ENCODE measurements around the gene CALN1. TPM values are rescaled to one million over a fixed set of nuclear protein-coding genes. Genes with fewer than 3 reads are reported as not detected.
"Not testable (repeated sequence)": the region's sequence is repeated elsewhere in the genome, so short reads cannot be mapped to it uniquely, and the experiment has no call there.

The CALN1 gene
- total RNA-seq, 1 donor from 2014 or later, result 0.17 TPM

DNA sequence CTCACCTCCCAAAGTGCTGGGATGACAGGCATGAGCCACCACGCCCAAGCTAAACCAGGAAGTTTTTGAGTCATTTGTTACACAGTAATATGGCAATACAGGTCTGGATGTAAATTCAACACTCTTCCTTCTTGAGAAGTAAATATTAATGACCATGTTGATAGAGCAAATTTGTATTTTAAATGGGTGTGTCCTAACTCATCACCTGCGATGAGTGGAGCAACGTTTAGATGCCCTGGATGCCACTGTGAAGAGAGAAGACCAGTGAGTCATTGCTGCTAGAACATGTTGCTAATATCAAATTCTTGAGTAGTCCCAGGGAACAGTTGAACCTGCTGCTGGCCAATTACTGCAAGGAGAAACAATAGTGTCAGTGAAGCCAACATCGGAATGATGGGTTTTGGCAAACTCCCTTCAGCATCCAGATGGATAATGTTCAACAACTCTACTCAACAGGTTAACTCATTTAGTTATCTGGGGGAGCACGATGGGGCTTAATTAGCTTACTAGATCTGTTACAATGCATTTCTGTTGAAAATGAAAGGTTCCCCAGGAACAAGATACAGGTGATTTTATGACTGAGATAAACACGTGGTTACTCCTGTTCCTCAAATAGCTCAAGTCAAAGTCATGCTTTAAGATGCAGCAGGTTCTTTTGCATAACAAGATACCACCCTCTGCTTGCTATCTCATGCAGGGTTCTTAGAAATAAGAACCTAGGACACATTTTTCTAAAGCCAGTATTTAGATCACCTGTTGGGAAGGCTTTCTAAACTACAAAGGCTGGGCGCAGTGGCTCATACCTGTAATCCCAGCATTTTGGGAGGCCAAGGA lies 146.8 kb downstream of the CALN1 start:
- DNase-seq, result no peak

- no peak for DNase-seq
Measured at GRCh38 chr7:72260406-72260805, 151.7 kb downstream of the CALN1 start.

DNA sequence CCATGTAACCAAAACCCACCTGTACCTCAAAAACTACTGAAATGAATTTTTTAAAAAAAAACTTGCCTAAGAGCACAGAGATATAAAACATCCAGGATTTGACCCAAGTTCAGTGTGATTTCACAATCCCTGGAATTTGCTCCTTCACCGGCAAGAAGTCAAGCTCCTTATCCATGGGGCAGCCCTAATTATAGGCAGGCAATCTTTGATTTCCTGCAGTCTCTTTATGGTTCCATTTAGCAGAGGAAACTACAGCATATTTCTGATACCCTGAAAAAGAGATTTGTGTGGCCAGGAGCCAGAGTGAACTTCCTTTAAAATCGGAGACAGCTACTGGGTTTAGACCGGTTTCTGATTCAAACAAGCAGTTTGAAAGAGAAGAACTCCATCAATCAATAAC lies 154.1 kb downstream of the CALN1 start:
- DNase-seq, result no peak

GRCh38 chr7:72254455-72254854 lies 157.7 kb downstream of the CALN1 start:
- DNase-seq, result no peak

DNA sequence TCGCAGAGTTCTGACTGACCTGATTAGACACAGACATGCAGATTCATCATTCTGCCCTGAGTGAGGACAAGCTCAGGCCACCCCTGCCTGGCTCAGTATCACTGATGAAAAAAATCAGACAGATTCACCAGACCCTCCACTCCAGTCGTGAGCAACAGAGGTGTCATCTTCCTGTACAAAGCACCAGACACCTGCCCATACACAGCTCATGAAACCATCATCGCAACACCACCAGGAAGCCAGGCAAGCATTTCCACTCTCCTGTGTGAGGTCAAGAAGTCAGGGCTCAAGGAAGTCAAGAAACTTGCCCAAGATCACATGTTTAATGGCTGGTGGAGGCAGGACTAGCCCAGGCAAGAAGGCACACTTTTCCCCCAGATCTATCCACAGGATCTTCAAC lies 163.0 kb downstream of the CALN1 start:
- no peak for DNase-seq

DNA sequence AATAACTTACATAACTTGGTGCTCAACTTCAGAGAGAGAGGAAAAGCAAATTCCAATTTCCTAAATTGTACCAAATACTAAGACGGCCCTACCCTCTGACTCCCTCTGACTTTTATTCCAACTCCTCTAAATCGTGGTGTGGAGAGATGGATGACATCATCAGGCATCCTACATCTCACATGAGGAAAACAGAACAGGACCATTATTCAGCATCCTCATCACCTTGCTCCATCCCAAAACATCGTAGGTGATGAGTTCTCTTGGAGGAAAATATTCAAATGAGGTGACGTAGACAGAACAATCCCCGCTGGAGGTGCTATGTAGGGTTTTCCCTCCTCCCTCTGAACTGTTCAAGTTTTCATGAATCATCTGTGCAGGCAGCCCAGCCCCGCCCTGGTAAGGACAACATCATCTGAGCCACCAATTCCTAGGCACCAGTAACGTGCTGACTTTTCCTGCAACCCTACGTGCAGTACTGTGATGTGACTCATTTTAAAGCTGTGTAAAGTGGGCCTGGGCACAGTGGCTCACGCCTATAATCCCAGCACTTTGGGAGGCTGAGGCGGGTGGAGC lies 167.2 kb downstream of the CALN1 start:
- DNase-seq, result no peak

DNA sequence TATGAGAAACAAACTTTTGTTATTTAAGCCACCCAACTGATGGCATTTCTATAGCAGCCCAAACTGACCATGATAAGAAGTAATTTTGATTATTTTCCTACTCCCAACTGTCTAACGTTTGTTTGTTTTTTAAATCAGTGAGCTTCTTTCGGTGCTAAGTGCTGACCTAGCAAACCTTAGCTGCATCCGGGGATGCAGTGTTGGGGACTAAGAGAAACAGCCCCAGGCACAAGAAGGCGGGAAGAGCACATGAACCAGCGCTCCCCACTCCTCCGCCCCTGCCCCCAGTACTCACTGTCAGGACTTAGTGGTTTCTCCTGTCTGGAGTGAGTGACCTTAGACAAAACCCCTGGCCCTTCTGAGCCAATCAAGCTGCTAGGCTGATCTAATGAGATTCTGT lies 168.8 kb downstream of the CALN1 start:
- no peak for DNase-seq

DNA sequence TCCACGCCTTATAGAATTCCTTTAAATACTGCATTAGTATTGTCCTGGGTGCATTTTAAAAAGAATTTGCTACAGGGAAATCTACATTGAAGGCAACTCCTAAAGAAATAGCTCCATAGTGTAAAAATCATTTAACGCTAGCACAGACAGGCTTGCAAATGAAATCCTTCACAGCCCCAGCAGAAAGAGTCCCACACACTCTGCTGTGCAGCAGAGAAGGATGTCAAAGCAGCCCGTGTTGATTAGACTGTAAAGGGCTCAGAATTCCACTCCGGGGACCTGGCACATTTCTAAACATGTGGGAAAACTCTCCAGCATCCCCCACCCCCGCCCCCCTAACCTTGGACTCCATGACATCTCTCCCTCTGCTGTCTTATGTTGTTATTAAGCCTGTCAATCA lies 176.8 kb downstream of the CALN1 start:
- no peak for DNase-seq

DNA sequence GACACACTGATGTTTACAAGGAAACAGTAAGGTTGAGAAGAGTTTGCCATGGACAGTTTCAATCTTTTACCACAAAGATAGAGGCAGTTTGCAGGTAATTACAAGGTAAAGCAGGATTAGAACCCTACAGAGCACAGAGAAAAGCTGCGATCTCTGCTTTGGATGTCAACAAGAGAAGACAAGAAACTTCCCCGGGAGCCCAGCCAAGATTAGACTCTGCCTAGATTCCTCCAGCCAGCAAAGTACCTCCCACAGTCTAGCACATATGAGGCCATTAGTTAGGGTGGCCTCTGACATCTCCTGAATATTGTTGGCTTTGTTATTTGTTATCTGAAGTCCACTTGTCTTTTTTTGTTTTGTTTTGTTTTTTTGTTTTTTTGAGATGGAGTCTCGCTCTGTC lies 178.1 kb downstream of the CALN1 start:
- DNase-seq, result no peak

GRCh38 chr7:72230281-72230680 lies 181.9 kb downstream of the CALN1 start:
- no peak for DNase-seq

GRCh38 chr7:72223351-72223750 lies 188.8 kb downstream of the CALN1 start:
- no peak for DNase-seq

DNA sequence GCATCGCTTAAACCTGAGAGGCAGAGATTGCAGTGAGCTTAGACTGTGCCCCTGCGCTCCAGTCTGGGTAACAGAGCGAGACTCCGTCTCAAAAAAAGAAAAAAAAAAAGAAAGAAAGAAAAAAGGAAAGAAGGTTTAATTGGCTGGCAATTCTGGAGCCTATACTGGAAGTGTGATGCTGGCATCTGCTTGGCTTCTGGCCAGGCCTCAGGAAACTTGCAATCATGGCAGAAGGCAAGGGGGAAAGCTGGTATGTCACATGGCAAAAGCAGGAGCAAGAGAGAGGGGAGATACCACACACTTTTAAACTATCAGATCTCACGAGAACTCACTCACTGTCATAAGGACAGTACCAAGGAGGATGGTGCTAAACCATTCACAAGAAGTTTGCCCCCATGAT lies 190.0 kb downstream of the CALN1 start:
- DNase-seq, result no peak

- no peak for DNase-seq
Measured at GRCh38 chr7:72219500-72219899, 192.6 kb downstream of the CALN1 start.

GRCh38 chr7:72217151-72217550 lies 195.0 kb downstream of the CALN1 start:
- no peak for DNase-seq

GRCh38 chr7:72213769-72214168 lies 198.4 kb downstream of the CALN1 start:
- no peak for DNase-seq

- no peak for DNase-seq
Measured at GRCh38 chr7:72213081-72213480, 199.1 kb downstream of the CALN1 start.

DNA sequence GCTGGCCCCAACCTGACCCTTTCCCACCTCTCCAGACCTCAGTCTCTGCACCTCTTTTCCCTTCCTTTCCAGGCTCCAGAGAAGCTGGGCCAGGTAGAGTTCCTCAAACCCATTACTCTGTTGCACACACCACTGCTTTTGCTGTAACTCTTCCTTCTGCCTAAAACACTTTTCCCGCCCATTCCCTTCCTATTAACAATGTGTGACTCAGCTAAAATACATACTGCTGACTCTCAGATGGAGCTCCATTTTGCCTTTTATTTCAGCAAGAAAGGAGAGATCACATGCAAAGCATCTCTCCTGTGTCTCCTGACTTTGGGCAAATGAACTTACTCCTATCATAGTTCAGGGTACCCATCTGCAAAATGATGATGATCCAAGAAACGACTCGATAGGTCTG lies 201.0 kb downstream of the CALN1 start:
- DNase-seq, result no peak

DNA sequence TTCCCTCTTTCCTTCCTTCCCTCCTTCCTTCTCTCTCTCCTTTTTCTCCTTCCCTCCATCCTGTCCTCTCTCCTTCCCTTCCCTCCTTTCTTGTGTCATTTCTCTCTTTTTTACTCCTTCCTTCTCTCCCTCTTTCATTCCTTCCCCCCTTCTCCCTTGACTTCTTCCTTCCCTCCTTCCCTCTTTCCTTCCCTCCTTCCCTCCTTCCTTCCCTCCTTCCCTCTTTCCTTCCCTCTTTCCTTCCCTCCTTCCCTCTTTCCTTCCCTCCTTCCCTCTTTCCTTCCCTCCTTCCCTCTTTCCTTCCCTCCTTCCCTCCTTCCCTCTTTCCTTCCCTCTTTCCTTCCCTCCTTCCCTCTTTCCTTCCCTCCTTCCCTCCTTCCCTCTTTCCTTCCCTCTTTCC lies 203.1 kb downstream of the CALN1 start:
- DNase-seq, result not testable (repeated sequence)

DNA sequence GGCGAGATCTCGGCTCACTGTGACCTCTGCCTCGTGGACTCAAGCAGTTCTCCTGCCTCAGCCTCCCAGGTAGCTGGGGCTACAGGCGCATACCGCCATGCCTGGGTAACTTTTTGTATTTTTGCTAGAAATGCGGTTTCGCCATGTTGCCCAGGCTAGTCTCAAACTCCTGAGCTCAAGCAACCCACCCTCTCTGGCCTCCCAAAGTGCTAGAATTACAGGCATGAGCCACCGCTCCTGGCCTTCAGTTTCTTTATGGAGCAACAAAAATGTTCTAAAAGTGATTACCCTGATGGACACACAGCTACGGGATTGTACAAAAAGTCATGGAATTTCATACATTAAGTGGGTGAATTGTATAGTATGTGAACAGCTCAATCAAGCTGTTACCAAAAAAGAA lies 216.0 kb downstream of the CALN1 start:
- no peak for DNase-seq

DNA sequence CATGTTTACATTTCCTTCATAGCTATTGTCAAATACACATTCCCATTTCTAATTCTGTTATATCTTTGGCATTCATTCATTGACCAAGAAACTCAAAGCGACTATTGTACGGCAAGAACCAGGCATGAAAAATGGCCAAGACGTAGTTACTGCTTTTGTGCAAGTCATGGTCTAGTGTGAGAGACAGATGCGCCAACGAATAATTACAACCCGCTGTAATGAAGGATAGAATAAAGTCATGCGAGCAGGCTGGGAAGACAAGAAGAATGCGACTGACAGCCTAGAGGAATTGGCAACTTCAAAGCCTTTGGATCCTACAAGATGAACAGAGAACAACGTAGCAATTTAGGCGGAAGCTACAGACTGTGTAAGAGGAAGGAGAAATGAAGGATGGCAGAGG lies 221.2 kb downstream of the CALN1 start:
- no peak for DNase-seq

DNA sequence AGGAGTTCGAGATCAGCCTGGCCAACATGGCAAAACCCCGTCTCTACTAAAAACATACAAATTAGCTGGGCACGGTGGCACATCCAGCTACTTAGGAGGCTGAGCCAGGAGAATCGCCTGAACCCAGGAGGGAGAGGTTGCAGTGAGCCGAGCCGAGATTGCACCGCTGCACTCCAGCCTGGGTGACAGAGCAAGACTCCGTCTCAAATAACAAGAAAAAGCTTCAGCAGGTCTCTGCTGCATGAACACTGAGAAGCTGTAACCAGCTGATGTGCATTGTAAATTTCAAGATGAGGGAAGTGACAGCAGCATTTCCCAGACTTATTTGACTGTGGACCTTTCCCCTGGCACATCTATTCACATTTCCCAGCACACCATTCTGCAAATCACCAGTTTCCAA lies 222.0 kb downstream of the CALN1 start:
- DNase-seq, result no peak

GRCh38 chr7:72187179-72187578 lies 225.0 kb downstream of the CALN1 start:
- no peak for DNase-seq

- DNase-seq, result peak; percentile 1
Measured at GRCh38 chr7:72183835-72184234, 228.3 kb downstream of the CALN1 start.

DNA sequence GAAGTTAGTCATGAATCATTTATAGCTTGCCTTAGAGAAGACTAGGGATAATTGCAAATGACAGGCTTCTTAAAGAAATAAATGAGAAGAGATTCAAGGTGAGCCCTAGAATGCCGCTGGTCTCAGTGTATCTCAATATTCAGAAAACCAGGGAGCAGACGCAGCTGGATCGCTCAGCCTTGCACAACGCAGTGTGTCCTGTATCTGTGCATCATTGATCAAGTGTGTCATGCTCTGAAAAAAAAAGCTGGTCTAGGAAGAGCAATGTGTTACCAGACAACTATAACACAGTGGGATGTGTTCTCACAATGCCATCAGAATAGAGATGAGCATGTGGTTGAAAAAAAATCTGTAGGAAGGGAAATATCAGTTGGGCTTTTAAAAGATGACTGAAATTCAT lies 230.1 kb downstream of the CALN1 start:
- no peak for DNase-seq

GRCh38 chr7:72176875-72177274 lies 235.3 kb downstream of the CALN1 start:
- no peak for DNase-seq

All from dermis blood vessel endothelial cell (primary cell).